H9 (cell line): ENCODE data around the gene MICALL2. TPM values are rescaled to one million over a fixed set of nuclear protein-coding genes. Genes with fewer than 3 reads are reported as not detected.
A peak's percentile ranks its signal among the peaks of the same experiment; 100 is the strongest.

Experiments used
- DNase-seq: peaks from one replicate; pipeline ENCODE4 v3.0.0-alpha.2; 2017
- H2AFZ ChIP-seq: one replicate; pipeline ENCODE4 v1.6.1; 2013; ENCODE audit warnings: mild to moderate bottlenecking, low read length, control low read depth, moderate library complexity
- H2AK5ac ChIP-seq: 2 replicates; pipeline ENCODE4 v1.6.1; 2013; ENCODE audit warnings: low read length, control low read depth, mixed read lengths; ENCODE audit not compliant: insufficient read length
- H2BK120ac ChIP-seq: one replicate; pipeline ENCODE4 v1.6.1; 2013; ENCODE audit warnings: low read depth, mild to moderate bottlenecking, low read length, control low read depth, inconsistent platforms; ENCODE audit not compliant: poor library complexity, severe bottlenecking
- H2BK12ac ChIP-seq: 2 replicates; pipeline ENCODE4 v1.6.1; 2013; ENCODE audit warnings: low read length, control low read depth, mixed read lengths, low read depth; ENCODE audit not compliant: insufficient read length
- H2BK15ac ChIP-seq: 2 replicates; pipeline ENCODE4 v1.6.1; 2013; ENCODE audit warnings: low read depth, low read length, control low read depth
- H2BK20ac ChIP-seq: one replicate; pipeline ENCODE4 v1.6.1; 2013; ENCODE audit warnings: low read depth, mild to moderate bottlenecking, low read length, control low read depth, inconsistent platforms; ENCODE audit not compliant: poor library complexity, severe bottlenecking
- H2BK5ac ChIP-seq: 2 replicates; pipeline ENCODE4 v1.6.1; 2013; ENCODE audit warnings: low read length, control low read depth, mixed read lengths; ENCODE audit not compliant: insufficient read length
- H3K14ac ChIP-seq: 2 replicates; pipeline ENCODE4 v1.6.1; 2013; ENCODE audit warnings: low read length, control low read depth; ENCODE audit not compliant: insufficient read depth
- H3K18ac ChIP-seq: 2 replicates; pipeline ENCODE4 v1.6.1; 2013; ENCODE audit warnings: low read depth, mild to moderate bottlenecking, mixed read lengths, low read length, control low read depth; ENCODE audit not compliant: insufficient read length
- H3K23ac ChIP-seq: 2 replicates; pipeline ENCODE4 v1.6.1; 2013; ENCODE audit warnings: low read length, control low read depth, mixed read lengths, low read depth; ENCODE audit not compliant: insufficient read length
- H3K23me2 ChIP-seq: 2 replicates; pipeline ENCODE4 v1.6.1; 2013; ENCODE audit warnings: low read depth, mild to moderate bottlenecking, mixed read lengths, low read length, control low read depth; ENCODE audit not compliant: insufficient read length, poor library complexity, severe bottlenecking
- H3K27ac ChIP-seq: 2 replicates; pipeline ENCODE4 v1.5.1; 2013; ENCODE audit warnings: low read length, control low read depth, mixed read lengths, low read depth; ENCODE audit not compliant: insufficient read length
- H3K27me3 ChIP-seq: 2 replicates; pipeline ENCODE4 v1.6.1; 2013; ENCODE audit warnings: low read length, control low read depth, inconsistent platforms; ENCODE audit not compliant: insufficient read depth
- H3K4ac ChIP-seq: 2 replicates; pipeline ENCODE4 v1.6.1; 2013; ENCODE audit warnings: low read depth, mild to moderate bottlenecking, control low read depth, inconsistent platforms, low read length, moderate library complexity
- H3K4me1 ChIP-seq: 2 replicates; pipeline ENCODE4 v1.6.1; 2013; ENCODE audit warnings: low read length, control low read depth, inconsistent platforms; ENCODE audit not compliant: insufficient read depth
- H3K4me2 ChIP-seq: 2 replicates; pipeline ENCODE4 v1.6.1; 2013; ENCODE audit warnings: low read length, control low read depth, mixed read lengths; ENCODE audit not compliant: insufficient read length, insufficient read depth
- H3K56ac ChIP-seq: 2 replicates; pipeline ENCODE4 v1.6.1; 2013; ENCODE audit warnings: low read depth, mild to moderate bottlenecking, mixed read lengths, low read length, control low read depth; ENCODE audit not compliant: insufficient read length
- H3K79me1 ChIP-seq: 2 replicates; pipeline ENCODE4 v1.6.1; 2013; ENCODE audit warnings: low read depth, mild to moderate bottlenecking, moderate library complexity, low read length, control low read depth, inconsistent platforms; ENCODE audit not compliant: insufficient read depth, poor library complexity, severe bottlenecking
- H3K79me2 ChIP-seq: 2 replicates; pipeline ENCODE4 v1.6.1; 2013; ENCODE audit warnings: low read length, control low read depth, inconsistent platforms; ENCODE audit not compliant: insufficient read depth
- H3K9ac ChIP-seq: 2 replicates; pipeline ENCODE4 v1.6.1; 2013; ENCODE audit warnings: low read length, control low read depth, mixed read lengths; ENCODE audit not compliant: insufficient read length; ENCODE audit errors: extremely low read depth
- H3K9me3 ChIP-seq: one replicate; pipeline ENCODE4 v1.6.1; 2013; ENCODE audit warnings: low read depth, low read length, inconsistent platforms; ENCODE audit not compliant: control insufficient read depth
- H3T11ph ChIP-seq: one replicate; pipeline ENCODE4 v1.6.1; 2013; ENCODE audit warnings: mild to moderate bottlenecking, low read length, control low read depth, inconsistent platforms
- H4K20me1 ChIP-seq: one replicate; pipeline ENCODE4 v1.6.1; 2013; ENCODE audit not compliant: control insufficient read depth, insufficient read length, insufficient read depth
- H4K5ac ChIP-seq: 2 replicates; pipeline ENCODE4 v1.6.1; 2013; ENCODE audit warnings: low read depth, mild to moderate bottlenecking, mixed read lengths, low read length, control low read depth; ENCODE audit not compliant: insufficient read length
- H4K8ac ChIP-seq: replicated peaks from 2 replicates; pipeline ENCODE4 v1.6.1; 2013; ENCODE audit warnings: low read length, control low read depth, mixed read lengths, low read depth; ENCODE audit not compliant: insufficient read length
- H4K91ac ChIP-seq: 2 replicates; pipeline ENCODE4 v1.6.1; 2013; ENCODE audit warnings: low read depth, mild to moderate bottlenecking, moderate library complexity, mixed read lengths, low read length, control low read depth; ENCODE audit not compliant: insufficient read length
- H3K27ac Mint-ChIP-seq, 3 experiments: 2 replicates in 2 of 3; 3 replicates in 1 of 3; pipeline ENCODE4 v1.8.0; 2020 to 2021; ENCODE audit warnings: mixed read lengths in 3 of 3, mild to moderate bottlenecking in 1 of 3, moderate library complexity in 1 of 3
- H3K27me3 Mint-ChIP-seq: 2 replicates; pipeline ENCODE4 v1.8.0; 2021; ENCODE audit warnings: low read depth, mild to moderate bottlenecking, moderate library complexity, mixed read lengths
- H3K36me3 Mint-ChIP-seq, 3 experiments: 2 replicates in 2 of 3; 3 replicates in 1 of 3; pipeline ENCODE4 v1.8.0; 2020 to 2021; ENCODE audit warnings: low read depth in 3 of 3, mixed read lengths in 3 of 3; ENCODE audit not compliant: insufficient read depth in 1 of 3
- H3K4me1 Mint-ChIP-seq, 2 experiments: 2 replicates each; pipeline ENCODE4 v1.8.0; 2020; ENCODE audit warnings: mixed read lengths in 2 of 2
- H3K4me3 Mint-ChIP-seq, 2 experiments: 2 replicates in 1 of 2; 3 replicates in 1 of 2; pipeline ENCODE4 v1.8.0; 2020 to 2021; ENCODE audit warnings: mild to moderate bottlenecking in 2 of 2, mixed read lengths in 2 of 2, moderate library complexity in 1 of 2
- H3K9me3 Mint-ChIP-seq, 2 experiments: 2 replicates in 1 of 2; 3 replicates in 1 of 2; pipeline ENCODE4 v1.8.0; 2020; ENCODE audit warnings: mild to moderate bottlenecking in 2 of 2, mixed read lengths in 2 of 2, moderate library complexity in 1 of 2
- CTCF ChIP-seq: fragments of 200-600 bp; sonication (generic); conservative IDR thresholded peaks from 3 replicates; pipeline ENCODE4 v1.8.0; 2021; ENCODE audit warnings: antibody characterized with exemption, mild to moderate bottlenecking
- WGBS: extraction: QIAGEN DNeasy Blood & Tissue Kit; methylation state at CpG from one replicate; pipeline ENCODE4 v1.1.7; 2013; ENCODE audit warnings: missing lambda C conversion rate, low lambda C conversion rate, mixed read lengths; ENCODE audit not compliant: insufficient read length; ENCODE audit errors: extremely low coverage; 5-methylcytosine and 5-hydroxymethylcytosine counted together
- total RNA-seq: library from RNA; stranded (reverse); gene quantifications from 2 replicates; pipeline ENCODE4 v1.2.1, GENCODE V29; 2021

Gene MICALL2
- total RNA-seq, 1 experiment from 2014 or later = 7.1 TPM

- no CpG with 5 or more reads among the region's 13 CpGs for WGBS
- no peak for DNase-seq
- Histone ChIP-seq H3K23me2 (peaks cover 8% of the 10 kb centered on the region), H2AFZ (no peak overlapping the region), H3K23ac (no peak overlapping the region), H3K4me1 (no peaks in the 10 kb centered on the region; the same call in 1 of the 2 replicates), H3K79me2 (no peaks in the 10 kb centered on the region), H3K14ac (peak overlapping the region; percentile 17; the same call in 1 of the 2 replicates), H3T11ph (no peak overlapping the region), H4K91ac (no peak overlapping the region), H2AK5ac (no peak overlapping the region), H2BK5ac (no peak overlapping the region), H2BK12ac (no peak overlapping the region), H2BK20ac (no peak overlapping the region), H3K18ac (no peak overlapping the region), H3K9ac (no peak overlapping the region), H3K27me3 (no peaks in the 10 kb centered on the region), H4K20me1 (no peaks in the 10 kb centered on the region), H3K4me2 (no peak overlapping the region), H3K56ac (no peak overlapping the region), H4K5ac (no peak overlapping the region), H3K27ac (no peak overlapping the region), H3K4ac (no peak overlapping the region), H3K9me3 (no peaks in the 10 kb centered on the region), H4K8ac (no peak overlapping the region), H2BK15ac (no peak overlapping the region), H2BK120ac (no peak overlapping the region), H3K79me1 (no peaks in the 10 kb centered on the region)
- H3K4me3 Mint-ChIP-seq = peak overlapping the region in 1 of 2 experiments; percentile 40; a peak in 2 of 5 replicates
- H3K27ac Mint-ChIP-seq = no peak overlapping the region
- no peaks in the 10 kb centered on the region for H3K9me3 Mint-ChIP-seq
- peaks cover 3% of the 10 kb centered on the region for H3K27me3 Mint-ChIP-seq
- TF ChIP-seq CTCF = no peak
- peaks cover 4 to 26% of the 10 kb centered on the region in 2 experiments for H3K4me1 Mint-ChIP-seq
- H3K36me3 Mint-ChIP-seq = no peaks in the 10 kb centered on the region
Observed at GRCh38 chr7:1455955-1456354, 3.3 kb downstream of the MICALL2 start.
